KMS-11 (cell line): Measurements from ENCODE around the gene TMEM221.

Experiments used
- H2AFZ ChIP-seq: fragments of 200-600 bp; sonication (generic); 2 replicates; pipeline ENCODE4 v1.6.1; 2016; ENCODE audit warnings: antibody characterized with exemption, mixed run types, low read depth
- H3K27ac ChIP-seq: fragments of 200-600 bp; sonication (generic); 2 replicates; pipeline ENCODE4 v1.6.1; 2016; ENCODE audit warnings: mild to moderate bottlenecking, mixed run types
- H3K27me3 ChIP-seq: fragments of 200-600 bp; sonication (generic); 2 replicates; pipeline ENCODE4 v1.6.1; 2017; ENCODE audit warnings: mild to moderate bottlenecking, low read depth, mixed run types, moderate library complexity; ENCODE audit not compliant: insufficient read depth
- H3K36me3 ChIP-seq: fragments of 200-600 bp; sonication (generic); 2 replicates; pipeline ENCODE4 v1.6.1; 2017; ENCODE audit warnings: mild to moderate bottlenecking, mixed run types; ENCODE audit not compliant: insufficient read depth
- H3K4me1 ChIP-seq: fragments of 200-600 bp; sonication (generic); 2 replicates; pipeline ENCODE4 v1.6.1; 2016; ENCODE audit warnings: mild to moderate bottlenecking, low read depth, mixed run types; ENCODE audit not compliant: poor library complexity, severe bottlenecking
- H3K4me2 ChIP-seq: fragments of 200-600 bp; sonication (generic); 2 replicates; pipeline ENCODE4 v1.7.0; 2016; ENCODE audit warnings: mild to moderate bottlenecking, mixed run types
- H3K4me3 ChIP-seq: fragments of 200-600 bp; sonication (generic); IDR thresholded peaks from 2 replicates; pipeline ENCODE4 v1.6.1; 2017; ENCODE audit warnings: low read depth, low read length, mixed read lengths; ENCODE audit not compliant: insufficient read depth
- H3K79me2 ChIP-seq: fragments of 200-600 bp; sonication (generic); 2 replicates; pipeline ENCODE4 v1.6.1; 2016; ENCODE audit warnings: low read depth, mixed run types; ENCODE audit not compliant: insufficient read depth
- H3K9ac ChIP-seq: fragments of 200-600 bp; sonication (generic); 2 replicates; pipeline ENCODE4 v1.6.1; 2016; ENCODE audit warnings: mild to moderate bottlenecking, mixed run types
- H4K20me1 ChIP-seq: fragments of 200-600 bp; sonication (generic); 2 replicates; pipeline ENCODE4 v1.6.1; 2016; ENCODE audit warnings: mild to moderate bottlenecking, mixed run types; ENCODE audit not compliant: insufficient read depth
- TF ChIP-seq, protein P1 (sequence below): fragments of 200-600 bp; sonication (generic); conservative IDR thresholded peaks from 2 replicates; pipeline ENCODE4 v1.6.1; 2017; ENCODE audit warnings: low read depth, mild to moderate bottlenecking, antibody characterized with exemption, low read length, moderate library complexity, mixed read lengths

Gene TMEM221

DNA sequence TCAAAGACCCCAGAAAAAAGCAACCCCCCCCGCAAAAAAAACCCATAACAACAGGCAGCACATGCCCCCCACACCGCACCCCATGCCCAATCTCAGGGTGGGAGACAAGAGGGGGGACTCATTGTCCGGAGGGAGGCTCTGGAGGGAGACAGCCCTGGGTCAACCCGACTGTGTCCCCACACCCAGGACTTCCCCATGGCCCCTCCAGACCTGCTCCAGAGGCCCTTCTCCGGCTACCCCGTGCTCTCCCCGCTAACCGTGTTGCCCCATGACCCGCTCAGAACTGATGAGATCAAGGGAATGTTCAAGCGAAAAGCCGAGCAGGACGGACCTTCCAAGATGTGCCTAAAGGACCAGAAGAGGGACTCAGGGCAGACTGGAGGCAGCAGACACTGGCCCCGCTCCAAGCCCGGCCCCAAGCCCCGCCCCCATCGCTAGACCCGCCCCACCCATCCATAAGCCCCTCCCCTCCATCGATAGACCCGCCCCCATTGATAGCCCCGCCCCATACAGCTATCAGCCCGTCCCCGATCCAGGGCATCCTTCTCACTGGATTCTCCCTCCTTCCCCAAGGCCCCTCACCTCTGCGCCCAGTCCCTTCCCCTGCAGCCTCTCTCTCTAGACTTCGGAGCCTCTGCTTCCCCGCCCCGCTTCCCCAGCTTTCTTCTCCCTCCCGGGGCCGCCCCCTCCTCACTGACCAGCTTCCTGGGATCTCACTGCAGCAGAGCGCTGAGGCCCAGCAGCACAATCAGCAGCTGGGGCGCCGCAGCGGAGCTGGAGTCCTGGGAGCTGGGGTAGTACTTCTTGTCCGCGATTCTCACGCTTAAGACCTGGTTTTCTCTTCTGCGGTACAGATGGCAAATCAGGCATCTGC, 45.2 kb downstream of the TMEM221 start:
- peaks cover 32% of the 10 kb centered on the region for H3K79me2 ChIP-seq
- H3K36me3 ChIP-seq, result no peaks in the 10 kb centered on the region
- H4K20me1 ChIP-seq, result 0 out of 2 replicates have a peak, but pooled peaks cover 7% of the 10 kb centered on the region
- peak overlapping the region; percentile 14; the same call in 1 of the 2 replicates for H3K27ac ChIP-seq
- peak overlapping the region; percentile 81 for H3K4me2 ChIP-seq
- H3K4me3 ChIP-seq, result no peak overlapping the region
- H2AFZ ChIP-seq, result no peak overlapping the region
- no peak overlapping the region for H3K9ac ChIP-seq
- peaks cover 33% of the 10 kb centered on the region for H3K4me1 ChIP-seq
- H3K27me3 ChIP-seq, result no peaks in the 10 kb centered on the region
- TF ChIP-seq, protein P1, sequence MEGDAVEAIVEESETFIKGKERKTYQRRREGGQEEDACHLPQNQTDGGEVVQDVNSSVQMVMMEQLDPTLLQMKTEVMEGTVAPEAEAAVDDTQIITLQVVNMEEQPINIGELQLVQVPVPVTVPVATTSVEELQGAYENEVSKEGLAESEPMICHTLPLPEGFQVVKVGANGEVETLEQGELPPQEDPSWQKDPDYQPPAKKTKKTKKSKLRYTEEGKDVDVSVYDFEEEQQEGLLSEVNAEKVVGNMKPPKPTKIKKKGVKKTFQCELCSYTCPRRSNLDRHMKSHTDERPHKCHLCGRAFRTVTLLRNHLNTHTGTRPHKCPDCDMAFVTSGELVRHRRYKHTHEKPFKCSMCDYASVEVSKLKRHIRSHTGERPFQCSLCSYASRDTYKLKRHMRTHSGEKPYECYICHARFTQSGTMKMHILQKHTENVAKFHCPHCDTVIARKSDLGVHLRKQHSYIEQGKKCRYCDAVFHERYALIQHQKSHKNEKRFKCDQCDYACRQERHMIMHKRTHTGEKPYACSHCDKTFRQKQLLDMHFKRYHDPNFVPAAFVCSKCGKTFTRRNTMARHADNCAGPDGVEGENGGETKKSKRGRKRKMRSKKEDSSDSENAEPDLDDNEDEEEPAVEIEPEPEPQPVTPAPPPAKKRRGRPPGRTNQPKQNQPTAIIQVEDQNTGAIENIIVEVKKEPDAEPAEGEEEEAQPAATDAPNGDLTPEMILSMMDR, result no peak

DNA sequence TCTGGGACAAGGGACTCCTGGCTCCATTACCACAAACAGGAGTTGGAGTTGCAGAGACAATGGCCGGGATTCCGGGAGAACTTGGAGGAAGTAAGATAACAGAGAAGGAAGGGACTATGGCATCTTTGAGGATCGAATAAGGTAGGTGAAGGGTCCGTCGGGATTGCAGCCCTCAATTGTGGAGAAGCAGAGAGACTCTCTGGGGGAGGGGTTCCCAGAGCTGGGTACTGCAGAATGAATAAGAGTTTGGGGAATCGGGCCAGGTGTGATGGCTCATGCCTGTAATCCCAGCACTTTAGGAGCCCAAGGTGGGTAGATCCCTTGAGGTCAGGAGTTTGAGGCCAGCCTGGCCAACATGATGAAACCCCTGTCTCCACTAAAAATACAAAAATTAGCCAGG, 46.8 kb downstream of the TMEM221 start:
- H3K9ac ChIP-seq, result no peak overlapping the region
- H3K4me1 ChIP-seq, result peaks cover 17% of the 10 kb centered on the region
- H3K27me3 ChIP-seq, result no peaks in the 10 kb centered on the region
- H3K36me3 ChIP-seq, result no peaks in the 10 kb centered on the region
- H4K20me1 ChIP-seq, result 0 out of 2 replicates have a peak, but pooled peaks cover 7% of the 10 kb centered on the region
- H3K4me2 ChIP-seq, result no peak overlapping the region
- H2AFZ ChIP-seq, result no peak overlapping the region
- H3K27ac ChIP-seq, result no peak overlapping the region
- TF ChIP-seq, protein P1, result no peak
- no peak overlapping the region for H3K4me3 ChIP-seq
- H3K79me2 ChIP-seq, result peaks cover 32% of the 10 kb centered on the region

DNA sequence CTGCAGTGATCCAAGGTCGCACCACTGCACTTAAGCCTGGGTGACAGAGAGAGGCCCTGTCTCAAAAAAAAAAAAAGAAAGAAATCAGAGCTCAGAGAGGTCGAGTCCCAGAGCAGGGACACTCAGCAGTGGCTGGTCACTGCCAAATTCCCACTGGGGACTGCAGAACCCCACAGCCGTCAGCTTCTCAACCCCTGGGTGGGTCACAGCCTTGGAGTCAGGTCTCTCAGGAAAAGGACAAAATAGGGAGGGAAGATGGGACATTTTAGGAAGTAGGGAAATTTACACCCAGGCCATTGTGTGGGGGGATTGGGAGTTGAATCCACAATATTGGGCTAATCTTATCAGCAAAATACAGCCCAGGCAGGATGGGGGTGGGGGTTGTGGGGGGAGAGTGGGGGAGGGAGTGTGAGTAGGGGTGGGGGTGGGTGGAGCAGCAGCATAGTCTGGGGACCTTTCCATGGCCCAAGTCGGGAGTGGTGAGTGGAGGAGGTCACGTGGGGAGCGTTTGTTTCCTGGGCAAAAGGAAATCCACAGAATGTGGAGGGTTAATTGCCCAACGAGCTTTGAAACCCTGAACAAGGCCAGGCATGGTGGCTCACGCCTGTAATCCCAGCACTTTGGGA, 49.5 kb downstream of the TMEM221 start:
- Histone ChIP-seq H3K4me2 (no peak overlapping the region), H3K27ac (no peak overlapping the region), H3K4me3 (no peak overlapping the region), H4K20me1 (0 out of 2 replicates have a peak, but pooled peaks cover 7% of the 10 kb centered on the region), H3K4me1 (peaks cover 7% of the 10 kb centered on the region), H3K79me2 (peaks cover 18% of the 10 kb centered on the region), H3K9ac (no peak overlapping the region), H3K27me3 (no peaks in the 10 kb centered on the region), H3K36me3 (no peaks in the 10 kb centered on the region), H2AFZ (no peak overlapping the region)
- TF ChIP-seq, protein P1, result no peak

DNA sequence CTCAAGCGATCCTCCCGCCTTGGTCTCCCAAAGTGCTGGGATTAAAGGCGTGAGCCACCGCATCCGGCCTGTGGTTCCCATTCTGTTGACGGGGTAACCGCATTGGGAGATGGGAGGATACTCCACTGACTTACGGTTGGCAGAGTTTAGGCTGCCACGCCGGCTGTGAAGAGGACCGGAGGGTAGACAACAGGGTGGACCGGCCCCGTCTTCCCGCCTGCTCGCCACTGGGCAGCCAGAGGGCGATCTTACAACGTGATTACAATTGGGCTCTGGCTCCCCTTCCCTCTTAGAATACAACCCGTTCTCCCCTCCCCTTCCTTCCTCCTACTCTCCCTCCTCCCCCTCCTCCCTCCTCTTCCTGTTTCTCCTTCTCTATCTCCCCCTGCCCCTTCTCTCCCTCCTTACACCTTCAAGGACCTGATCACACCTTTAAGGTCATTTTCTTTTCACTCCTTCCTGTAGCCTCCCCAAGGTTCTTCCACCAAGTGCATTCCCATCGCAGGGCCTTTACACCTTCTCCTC, 53.5 kb downstream of the TMEM221 start:
- no peak overlapping the region for H3K4me2 ChIP-seq
- peaks cover 3% of the 10 kb centered on the region; the same call in 1 of the 2 replicates for H3K27me3 ChIP-seq
- H3K27ac ChIP-seq, result no peak overlapping the region
- TF ChIP-seq, protein P1, result no peak
- no peaks in the 10 kb centered on the region for H3K79me2 ChIP-seq
- H3K9ac ChIP-seq, result no peak overlapping the region
- peaks cover 24% of the 10 kb centered on the region for H3K4me1 ChIP-seq
- no peaks in the 10 kb centered on the region for H4K20me1 ChIP-seq
- no peak overlapping the region for H3K4me3 ChIP-seq
- no peaks in the 10 kb centered on the region for H3K36me3 ChIP-seq
- H2AFZ ChIP-seq, result no peak overlapping the region
